Common myeloid progenitor, CD34-positive (primary cell): ENCODE measurements around the gene PLEKHG7.
"Not testable (repeated sequence)": the region's sequence is repeated elsewhere in the genome, so short reads cannot be mapped to it uniquely, and the experiment has no call there.

Source experiments
- CTCF ChIA-PET: fragments of 350-600 bp; sonication (Branson Sonifier 250); formaldehyde crosslinking; loops from one replicate; lab custom pipeline; 2021; ENCODE audit warnings: antibody characterized with exemption; lab: Charles Lee
- POLR2A ChIA-PET: fragments of 350-600 bp; sonication (Branson Sonifier 250); formaldehyde crosslinking; loops from one replicate; lab custom pipeline; 2021; ENCODE audit warnings: antibody characterized with exemption; lab: Charles Lee
- DNase-seq, 3 donors: peaks; one replicate each; pipeline versions ENCODE4 v3.0.0 to v3.0.0-alpha.2; 2013
- H3K27ac ChIP-seq, 2 experiments: 1 replicate in 1 of 2; 2 replicates in 1 of 2; pipeline ENCODE4 v1.7.0; 2013; ENCODE audit warnings: inconsistent platforms in 2 of 2, low read length in 2 of 2, mild to moderate bottlenecking in 2 of 2, low read depth in 1 of 2, moderate library complexity in 1 of 2; ENCODE audit not compliant: severe bottlenecking in 2 of 2, insufficient read depth in 1 of 2, poor library complexity in 1 of 2
- H3K27me3 ChIP-seq, 5 experiments: replicated peaks in 2 of 5; 1 replicate in 3 of 5; 2 replicates in 2 of 5; pipeline versions ENCODE4 v1.6.1 to v1.7.0; 2013; ENCODE audit warnings: low read length in 4 of 5, mild to moderate bottlenecking in 2 of 5, moderate library complexity in 2 of 5, inconsistent platforms in 1 of 5; ENCODE audit not compliant: insufficient read depth in 5 of 5, control insufficient read depth in 4 of 5
- H3K36me3 ChIP-seq, 4 experiments: 1 replicate in 2 of 4; 2 replicates in 2 of 4; pipeline versions ENCODE4 v1.6.1 to v1.7.0; 2013; ENCODE audit warnings: low read length in 3 of 4, control low read depth in 1 of 4, mild to moderate bottlenecking in 1 of 4; ENCODE audit not compliant: control insufficient read depth in 4 of 4, insufficient read depth in 4 of 4
- H3K4me1 ChIP-seq, 4 experiments: 1 replicate in 3 of 4; 2 replicates in 1 of 4; pipeline versions ENCODE4 v1.6.1 to v1.7.1; 2013; ENCODE audit warnings: low read length in 3 of 4, mild to moderate bottlenecking in 3 of 4, control low read depth in 1 of 4, inconsistent platforms in 1 of 4, moderate library complexity in 1 of 4; ENCODE audit not compliant: control insufficient read depth in 4 of 4, insufficient read depth in 4 of 4; ENCODE audit errors: control extremely low read depth in 1 of 4
- H3K4me3 ChIP-seq, 7 experiments: 1 replicate in 4 of 7; 2 replicates in 3 of 7; pipeline versions ENCODE4 v1.5.1 to v1.7.0; 2013; ENCODE audit warnings: mild to moderate bottlenecking in 7 of 7, low read length in 6 of 7, moderate library complexity in 6 of 7, inconsistent platforms in 2 of 7, low read depth in 2 of 7, control low read depth in 1 of 7; ENCODE audit not compliant: insufficient read depth in 4 of 7, control insufficient read depth in 1 of 7; ENCODE audit errors: extremely low read depth in 1 of 7
- H3K9me3 ChIP-seq, 5 experiments: 1 replicate in 4 of 5; 2 replicates in 1 of 5; pipeline versions ENCODE4 v1.6.1 to v1.7.1; 2013; ENCODE audit warnings: low read length in 4 of 5, mild to moderate bottlenecking in 2 of 5, inconsistent platforms in 1 of 5, low read depth in 1 of 5, moderate library complexity in 1 of 5; ENCODE audit not compliant: control insufficient read depth in 4 of 5, insufficient read depth in 2 of 5; ENCODE audit errors: control extremely low read depth in 1 of 5
- WGBS: methylation state at CpG from one replicate; pipeline ENCODE4 v1.1.5; 2013; ENCODE audit not compliant: insufficient coverage; 5-methylcytosine and 5-hydroxymethylcytosine counted together

PLEKHG7 gene

DNA sequence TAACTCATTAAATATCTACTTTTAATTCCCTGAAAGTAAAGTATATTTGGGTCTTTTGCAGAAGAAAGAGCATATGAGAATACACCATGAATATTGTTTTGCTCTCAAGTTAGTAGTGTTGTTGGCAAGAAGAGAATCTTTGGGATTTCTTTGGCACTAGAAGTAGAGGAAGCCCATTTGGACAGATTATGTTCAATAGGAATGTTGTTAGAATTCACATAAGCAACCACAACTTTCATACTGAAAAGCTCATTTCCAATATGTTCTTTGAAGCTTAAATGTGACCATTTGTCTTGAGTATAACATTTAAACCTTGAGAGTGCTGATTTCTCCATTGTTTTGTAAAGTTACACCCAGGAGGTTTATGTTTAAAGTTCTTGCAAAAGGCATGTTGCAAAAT lies 37.6 kb downstream of the PLEKHG7 start:
- H3K4me3 ChIP-seq: no peak overlapping the region
- no peak for DNase-seq
- POLR2A ChIA-PET: no interaction called here
- H3K27me3 ChIP-seq: no peaks in the 10 kb centered on the region
- CTCF ChIA-PET: interaction anchor here (0.6 kb wide), 1 partner anchor 85 kb away, joined by 3 read pairs; no protein-coding TSS in a partner anchor
- no peaks in the 10 kb centered on the region for H3K9me3 ChIP-seq
- H3K36me3 ChIP-seq: no peaks in the 10 kb centered on the region
- H3K27ac ChIP-seq: no peak overlapping the region
- H3K4me1 ChIP-seq: no peaks in the 10 kb centered on the region

- 97% methylated on average over 2 of the region's 3 CpGs for WGBS
- no peak overlapping the region for H3K27ac ChIP-seq
- no peak overlapping the region for H3K4me3 ChIP-seq
- ChIA-PET POLR2A (no interaction called here), CTCF (no interaction called here)
- no peaks in the 10 kb centered on the region for H3K27me3 ChIP-seq
- H3K9me3 ChIP-seq: no peaks in the 10 kb centered on the region
- H3K4me1 ChIP-seq: no peaks in the 10 kb centered on the region
- H3K36me3 ChIP-seq: no peaks in the 10 kb centered on the region
- DNase-seq: no peak
Observed at GRCh38 chr12:92743026-92743425, 40.2 kb downstream of the PLEKHG7 start.

- POLR2A ChIA-PET: interaction anchor here (0.6 kb wide), 1 partner anchor 581 kb away, joined by 5 read pairs; no protein-coding TSS in a partner anchor
- no peak overlapping the region for H3K27ac ChIP-seq
- WGBS: 100% methylated on average over 3 of the region's 4 CpGs
Observed at GRCh38 chr12:92745856-92746550, 43.2 kb downstream of the PLEKHG7 start.

DNA sequence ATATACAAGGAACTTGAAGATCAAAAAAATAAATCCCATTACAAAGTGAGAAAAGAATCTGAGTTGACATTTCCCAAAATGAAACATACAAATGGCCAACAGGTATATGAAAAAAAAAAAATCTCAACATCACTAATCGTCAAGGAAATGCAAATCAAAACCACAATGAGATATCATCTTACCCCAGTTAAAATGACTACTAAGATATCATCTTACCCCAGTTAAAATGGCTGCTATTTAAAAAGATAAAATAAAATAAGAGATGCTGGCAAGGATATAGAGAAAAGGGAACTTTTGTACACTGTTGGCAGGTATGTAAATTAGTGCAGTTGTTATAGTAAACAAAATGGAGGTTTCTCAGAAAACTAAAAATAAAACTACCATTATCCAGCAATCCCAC lies 44.4 kb downstream of the PLEKHG7 start:
- H3K4me3 ChIP-seq: no peak overlapping the region
- no CpG with 5 or more reads among the region's 1 CpG for WGBS
- ChIA-PET CTCF (no interaction called here), POLR2A (no interaction called here)
- H3K4me1 ChIP-seq: no peaks in the 10 kb centered on the region
- H3K27ac ChIP-seq: no peak overlapping the region
- DNase-seq: no peak
- no peaks in the 10 kb centered on the region for H3K36me3 ChIP-seq
- no peaks in the 10 kb centered on the region for H3K27me3 ChIP-seq
- no peaks in the 10 kb centered on the region for H3K9me3 ChIP-seq

More at GRCh38 chr12:92745856-92746550, 43.2 kb downstream of the PLEKHG7 start:
- H3K4me3 ChIP-seq: no peak overlapping the region
- H3K4me1 ChIP-seq: no peaks in the 10 kb centered on the region
- no peak for DNase-seq
- CTCF ChIA-PET: no interaction called here
- H3K9me3 ChIP-seq: no peaks in the 10 kb centered on the region
- H3K36me3 ChIP-seq: no peaks in the 10 kb centered on the region
- H3K27me3 ChIP-seq: no peaks in the 10 kb centered on the region

DNA sequence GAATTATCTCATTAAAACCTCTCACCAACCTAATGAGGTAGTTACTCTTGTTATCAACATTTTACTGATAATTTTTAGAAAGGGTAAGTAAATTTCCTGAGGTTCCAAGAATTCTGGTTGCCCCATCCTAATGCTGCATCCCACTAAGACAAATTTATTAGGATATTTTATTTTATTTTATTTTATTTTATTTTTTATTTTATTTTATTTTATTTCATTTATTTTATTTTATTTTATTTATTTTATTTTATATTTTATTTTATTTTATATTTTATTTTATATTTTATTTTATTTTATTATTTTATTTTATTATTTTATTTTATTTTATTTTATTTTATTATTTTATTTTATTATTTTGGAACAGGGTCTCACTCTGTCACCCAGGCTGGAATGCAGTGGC lies 46.9 kb downstream of the PLEKHG7 start:
- H3K4me1 ChIP-seq, DNase-seq, H3K4me3 ChIP-seq, H3K27ac ChIP-seq, CTCF ChIA-PET, POLR2A ChIA-PET, H3K27me3 ChIP-seq, H3K9me3 ChIP-seq, H3K36me3 ChIP-seq: not testable (repeated sequence)

- no peak overlapping the region for H3K27ac ChIP-seq
- H3K27me3 ChIP-seq: no peaks in the 10 kb centered on the region
- POLR2A ChIA-PET: no interaction called here
- no peaks in the 10 kb centered on the region for H3K36me3 ChIP-seq
- CTCF ChIA-PET: no interaction called here
- 97% methylated on average over 7 of the region's 10 CpGs for WGBS
- no peaks in the 10 kb centered on the region for H3K4me1 ChIP-seq
- H3K4me3 ChIP-seq: no peak overlapping the region
- no peak for DNase-seq
- no peaks in the 10 kb centered on the region for H3K9me3 ChIP-seq
Observed at GRCh38 chr12:92753976-92754885, 51.4 kb downstream of the PLEKHG7 start.
